D341Med (cell line): Measurements from ENCODE around the gene TMEM131L.

Source experiments
- DNase-seq: peaks from one replicate; pipeline ENCODE4 v3.0.0; 2012; ENCODE audit warnings: low spot score

TMEM131L gene

GRCh38 chr4:153623491-153623890 lies 157.3 kb downstream of the TMEM131L start:
- no peak for DNase-seq

- no peak for DNase-seq
These were observed 162.7 kb downstream of the TMEM131L start for GRCh38 chr4:153628796-153629315.

- no peak for DNase-seq
These were observed 163.6 kb downstream of the TMEM131L start for GRCh38 chr4:153629776-153630175.

- peak; percentile 47 for DNase-seq
These were observed 168.7 kb downstream of the TMEM131L start for GRCh38 chr4:153634738-153635353.

- no peak for DNase-seq
These were observed 169.7 kb downstream of the TMEM131L start for GRCh38 chr4:153635846-153636245.

GRCh38 chr4:153637201-153637600 lies 171.0 kb downstream of the TMEM131L start:
- DNase-seq: no peak

- DNase-seq: no peak
These were observed 171.9 kb downstream of the TMEM131L start for GRCh38 chr4:153638011-153638410.

GRCh38 chr4:153638999-153639398 lies 172.8 kb downstream of the TMEM131L start:
- DNase-seq: no peak

- DNase-seq: no peak
These were observed 174.0 kb downstream of the TMEM131L start for GRCh38 chr4:153639833-153640802.

GRCh38 chr4:153641532-153641931 lies 175.4 kb downstream of the TMEM131L start:
- DNase-seq: no peak

- peak; percentile 58 for DNase-seq
These were observed 177.5 kb downstream of the TMEM131L start for GRCh38 chr4:153643406-153644383.

GRCh38 chr4:153645183-153645582 lies 179.0 kb downstream of the TMEM131L start:
- no peak for DNase-seq

GRCh38 chr4:153646261-153646660 lies 180.1 kb downstream of the TMEM131L start:
- DNase-seq: no peak

- no peak for DNase-seq
These were observed 180.8 kb downstream of the TMEM131L start for GRCh38 chr4:153646978-153647377.

- no peak for DNase-seq
These were observed 181.8 kb downstream of the TMEM131L start for GRCh38 chr4:153647975-153648374.

- no peak for DNase-seq
These were observed 183.4 kb downstream of the TMEM131L start for GRCh38 chr4:153649572-153649991.

GRCh38 chr4:153651116-153651515 lies 185.0 kb downstream of the TMEM131L start:
- DNase-seq: no peak

- DNase-seq: peak; percentile 4
These were observed 185.4 kb downstream of the TMEM131L start for GRCh38 chr4:153651587-153651986.

GRCh38 chr4:153652051-153652784 lies 186.1 kb downstream of the TMEM131L start:
- DNase-seq: peak; percentile 3

GRCh38 chr4:153655002-153655541 lies 188.9 kb downstream of the TMEM131L start:
- no peak for DNase-seq

GRCh38 chr4:153655928-153656327 lies 189.8 kb downstream of the TMEM131L start:
- DNase-seq: no peak
